NB4 (cell line): ENCODE data around the gene TNRC18.

ENCODE experiments used
- DNase-seq: peaks from one replicate; pipeline ENCODE4 v3.0.0; 2010; ENCODE audit warnings: low read depth
- H3K4me3 ChIP-seq: one replicate; pipeline ENCODE4 v1.5.1; 2011; ENCODE audit warnings: mild to moderate bottlenecking, low read depth, low read length, moderate library complexity
- CTCF ChIP-seq: IDR thresholded peaks from one replicate; pipeline ENCODE4 v1.5.1; 2012; ENCODE audit warnings: low read depth, low read length
- MAX ChIP-seq: IDR thresholded peaks from 2 replicates; pipeline ENCODE4 v1.6.1; 2011; ENCODE audit warnings: low read depth, low read length
- MYC ChIP-seq: IDR thresholded peaks from 2 replicates; pipeline ENCODE4 v1.6.1; 2011; ENCODE audit warnings: low read depth, low read length
- POLR2A ChIP-seq: IDR thresholded peaks from 2 replicates; pipeline ENCODE4 v1.6.1; 2011; ENCODE audit warnings: mild to moderate bottlenecking; ENCODE audit not compliant: insufficient read length; ENCODE audit errors: extremely low read depth

TNRC18 gene

GRCh38 chr7:5406957-5407945 is 16.4 kb downstream of the TNRC18 start:
- no peak for DNase-seq
- TF ChIP-seq MYC (no peak), POLR2A (no peak), CTCF (no peak), MAX (no peak)
- H3K4me3 ChIP-seq: no peak overlapping the region

DNA sequence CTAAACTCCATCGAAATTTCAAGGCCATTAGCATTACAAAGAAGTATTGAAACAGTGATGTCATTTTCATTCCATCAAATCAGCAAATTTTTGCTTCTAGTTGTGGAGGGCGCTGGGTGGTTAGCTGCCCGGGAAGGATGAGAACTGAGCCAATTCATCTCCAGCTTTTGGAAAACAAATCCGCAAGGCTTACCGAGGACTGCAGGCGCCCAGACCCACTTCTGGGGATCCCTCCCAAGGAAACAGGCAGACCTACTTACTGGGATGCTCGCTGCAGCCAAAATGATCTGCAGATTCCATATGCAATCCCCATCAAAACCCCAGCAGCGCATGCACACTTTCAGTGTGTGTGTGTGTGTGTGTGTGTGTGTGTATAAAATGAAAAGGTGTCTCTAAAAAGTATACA is 19.2 kb downstream of the TNRC18 start:
- TF ChIP-seq CTCF (no peak), MYC (no peak), MAX (no peak), POLR2A (no peak)
- H3K4me3 ChIP-seq: no peak overlapping the region
- no peak for DNase-seq

DNA sequence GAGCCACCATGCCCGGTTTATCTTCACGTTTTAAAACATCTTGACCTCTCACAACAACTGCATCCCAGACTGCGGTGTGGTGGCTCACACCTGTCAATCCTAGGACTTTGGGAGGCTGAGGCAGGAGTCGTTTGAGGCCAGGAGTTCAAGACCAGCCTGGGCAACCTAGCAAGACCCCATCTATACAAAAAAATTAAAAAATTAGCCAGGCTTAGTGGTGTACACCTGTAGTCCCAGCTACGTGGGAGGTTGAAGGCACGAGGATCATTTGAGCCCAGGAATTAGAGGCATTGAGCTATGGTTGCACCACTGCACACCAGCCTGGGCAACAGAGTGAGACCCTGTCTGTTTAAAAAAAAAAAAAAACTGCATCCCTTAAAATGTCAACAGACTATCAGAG is 20.2 kb downstream of the TNRC18 start:
- no peak overlapping the region for H3K4me3 ChIP-seq
- TF ChIP-seq POLR2A (no peak), CTCF (no peak), MAX (no peak), MYC (no peak)
- DNase-seq: no peak

GRCh38 chr7:5397736-5398135 is 25.9 kb downstream of the TNRC18 start:
- peak overlapping the region; percentile 18 for H3K4me3 ChIP-seq
- DNase-seq: no peak
- TF ChIP-seq CTCF (no peak), MYC (no peak), MAX (no peak), POLR2A (no peak)

GRCh38 chr7:5396999-5397663 is 26.5 kb downstream of the TNRC18 start:
- peak overlapping the region; percentile 96 for H3K4me3 ChIP-seq
- TF ChIP-seq CTCF (no peak), MAX (peak; percentile 81), MYC (peak; percentile 96), POLR2A (peak; percentile 93)
- DNase-seq: peak; percentile 100
